ENCODE data around the gene CCDC102B.

CCDC102B gene

GRCh38 chr18:68772268-68772667 is 25.6 kb upstream of the CCDC102B start:
- no peaks in the 10 kb centered on the region for H3K27me3 ChIP-seq (ENCODE audit: insufficient read depth, poor library complexity, severe bottlenecking)
- no peak for DNase-seq (ENCODE audit: low read depth in 1 of 2, low spot score in 1 of 2)

GRCh38 chr18:68778280-68778886 is 19.5 kb upstream of the CCDC102B start:
- Histone ChIP-seq H3K4me3 (replicated peaks; ENCODE audit: insufficient read depth, low read length) (no peak overlapping the region), H3K27ac (replicated peaks) (no peak overlapping the region), H3K27me3 (ENCODE audit: insufficient read depth, poor library complexity, severe bottlenecking) (no peaks in the 10 kb centered on the region)
- TF ChIP-seq GABPA (IDR thresholded peaks at IDR 0.05; ENCODE audit: low read depth) (no peak), REST (IDR thresholded peaks at IDR 0.05; ENCODE audit: insufficient replicate concordance, low read depth) (no peak), CTCF (IDR thresholded peaks at IDR 0.05; ENCODE audit: insufficient read depth, low read length) (no peak), SPI1 (IDR thresholded peaks at IDR 0.05; ENCODE audit: borderline replicate concordance, low read depth) (no peak), POLR2AphosphoS5 (IDR thresholded peaks at IDR 0.05; ENCODE audit: low read depth) (no peak)
- no peak for DNase-seq (ENCODE audit: low read depth in 1 of 2, low spot score in 1 of 2)

More at GRCh38 chr18:68772268-68772667, 25.6 kb upstream of the CCDC102B start:
- H3K27ac ChIP-seq (replicated peaks), result no peak overlapping the region
- no peak overlapping the region for H3K4me3 ChIP-seq (replicated peaks; ENCODE audit: insufficient read depth, low read length)
- TF ChIP-seq GABPA (IDR thresholded peaks at IDR 0.05; ENCODE audit: low read depth), result no peak
- TF ChIP-seq POLR2AphosphoS5 (IDR thresholded peaks at IDR 0.05; ENCODE audit: low read depth), result no peak
- no peak for TF ChIP-seq SPI1 (IDR thresholded peaks at IDR 0.05; ENCODE audit: borderline replicate concordance, low read depth)
- no peak for TF ChIP-seq REST (IDR thresholded peaks at IDR 0.05; ENCODE audit: insufficient replicate concordance, low read depth)
- TF ChIP-seq CTCF (IDR thresholded peaks at IDR 0.05; ENCODE audit: insufficient read depth, low read length), result no peak

GRCh38 chr18:68779169-68779568 is 18.7 kb upstream of the CCDC102B start:
- DNase-seq (ENCODE audit: low read depth in 1 of 2, low spot score in 1 of 2), result peak; percentile 61 to 89
- no peak for TF ChIP-seq SPI1 (IDR thresholded peaks at IDR 0.05; ENCODE audit: borderline replicate concordance, low read depth)
- no peak for TF ChIP-seq POLR2AphosphoS5 (IDR thresholded peaks at IDR 0.05; ENCODE audit: low read depth)
- peak; percentile 30 for TF ChIP-seq REST (IDR thresholded peaks at IDR 0.05; ENCODE audit: insufficient replicate concordance, low read depth)
- no peak for TF ChIP-seq CTCF (IDR thresholded peaks at IDR 0.05; ENCODE audit: insufficient read depth, low read length)
- no peak for TF ChIP-seq GABPA (IDR thresholded peaks at IDR 0.05; ENCODE audit: low read depth)
- no peak overlapping the region for H3K4me3 ChIP-seq (replicated peaks; ENCODE audit: insufficient read depth, low read length)
- no peaks in the 10 kb centered on the region for H3K27me3 ChIP-seq (ENCODE audit: insufficient read depth, poor library complexity, severe bottlenecking)
- H3K27ac ChIP-seq (replicated peaks), result no peak overlapping the region
